ENCODE results near the gene ARHGEF11. TPM values are rescaled to one million over a fixed set of nuclear protein-coding genes. Genes with fewer than 3 reads are reported as not detected.

The ARHGEF11 gene
- total and polyA plus RNA-seq, 2 of the 4 experiments (the other 2 are of a cell fraction), result 16.8 to 17.2 TPM

DNA sequence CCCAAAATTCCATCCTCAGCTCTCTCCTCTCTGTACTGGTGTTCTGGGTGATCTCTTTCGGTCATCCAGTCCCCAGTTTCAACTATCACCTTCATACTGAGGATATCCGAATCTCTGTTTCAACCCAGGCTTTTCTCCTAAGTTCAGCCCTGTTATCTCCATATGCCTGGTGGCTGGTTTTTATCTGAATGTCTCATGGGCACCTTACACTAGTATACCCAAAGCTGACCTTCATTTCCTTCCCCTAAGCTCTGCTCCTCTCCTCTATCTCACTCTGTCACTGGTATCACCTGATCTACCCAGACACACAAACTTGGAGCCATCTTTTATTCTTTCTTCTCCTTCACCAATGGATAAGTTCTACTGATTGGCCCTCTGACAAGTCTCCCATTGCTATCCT lies 72.1 kb downstream of the ARHGEF11 start:
- H3K4ac ChIP-seq (ENCODE audit: low read depth, low read length), result no peak overlapping the region
- no peak overlapping the region for H3K18ac ChIP-seq (ENCODE audit: low read depth, low read length)
- H2BK15ac ChIP-seq (ENCODE audit: low read depth, low read length), result no peak overlapping the region
- POLR2A ChIA-PET (ENCODE audit: unreplicated experiment), result no interaction called here
- H3K79me1 ChIP-seq (ENCODE audit: low read depth in 1 of 2, low read length in 2 of 2), result no peaks in the 10 kb centered on the region
- no peaks in the 10 kb centered on the region for H4K20me1 ChIP-seq (ENCODE audit: insufficient read depth, low read length)
- no peak overlapping the region for H2BK5ac ChIP-seq (ENCODE audit: low read depth, low read length, poor library complexity, severe bottlenecking)
- intact Hi-C loops (cut with micrococcal nuclease) (no loop called here), dilution Hi-C loops (cut with HindIII; ENCODE audit: low sequenced_read_pairs, unreplicated experiment) (no loop called here), in situ Hi-C loops (cut with MboI; ENCODE audit: low sequenced_read_pairs) (no loop called here)
- no peak overlapping the region for H2AK9ac ChIP-seq (replicated peaks; ENCODE audit: low read depth, low read length, poor library complexity)
- H3K4me2 ChIP-seq (ENCODE audit: low read depth, low read length), result no peak overlapping the region
- no peak overlapping the region for H3K27ac ChIP-seq (ENCODE audit: insufficient read depth, low read length)
- no peak overlapping the region for H2AFZ ChIP-seq (replicated peaks; ENCODE audit: low read length, poor library complexity)
- H3K9me1 ChIP-seq (ENCODE audit: insufficient read depth, low read length), result peaks cover 2% of the 10 kb centered on the region; the same call in 1 of the 2 replicates
- peaks cover 37% of the 10 kb centered on the region for H3K36me3 ChIP-seq (ENCODE audit: control insufficient read depth, insufficient read depth, low read length)
- DNase-seq, result no peak
- H4K8ac ChIP-seq (ENCODE audit: low read depth in 2 of 2, low read length in 2 of 2), result no peak overlapping the region
- no peak overlapping the region for H3K14ac ChIP-seq (replicated peaks; ENCODE audit: low read depth, low read length)
- 80% methylated on average over 1 of the region's 2 CpGs; no CpG with 5 or more reads in 1 of the 2 experiments for WGBS, 2 experiments (ENCODE audit: extremely low coverage in 2 of 2, insufficient read length in 1 of 2)
- H3K9me3 ChIP-seq (ENCODE audit: control insufficient read depth, insufficient read depth, low read length), result no peaks in the 10 kb centered on the region
- no peaks in the 10 kb centered on the region for H3K27me3 ChIP-seq (ENCODE audit: control insufficient read depth, insufficient read depth, low read length)
- no peak overlapping the region for H3K4me3 ChIP-seq (ENCODE audit: insufficient read depth, low read depth, low read length)
- no peaks in the 10 kb centered on the region for H3K4me1 ChIP-seq (ENCODE audit: control insufficient read depth, insufficient read depth, low read length)
- no peak overlapping the region for H2BK120ac ChIP-seq (ENCODE audit: low read depth, low read length)
- ATAC-seq (ENCODE audit: low read depth), result no peak
- no peak overlapping the region for H3K9ac ChIP-seq (ENCODE audit: low read depth, low read length)
- no TSS peak for BruUV-seq (replicated peaks)
- H3K56ac ChIP-seq (ENCODE audit: extremely low read depth, insufficient read depth, low read length), result no peak overlapping the region
- no peak overlapping the region for H2AK5ac ChIP-seq (ENCODE audit: low read depth, low read length)
- no peak overlapping the region for H4K91ac ChIP-seq (ENCODE audit: insufficient read depth, low read depth, low read length)
- TF ChIP-seq CHD1 (IDR thresholded peaks at IDR 0.05; ENCODE audit: low read depth, low read length) (no peak), ELK1 (IDR thresholded peaks at IDR 0.05; ENCODE audit: borderline replicate concordance, low read depth, low read length) (no peak), MAFK (IDR thresholded peaks at IDR 0.05; ENCODE audit: low read depth, low read length) (no peak)
- CTCF ChIA-PET, result no interaction called here
- H4K5ac ChIP-seq (ENCODE audit: low read depth, low read length), result no peak overlapping the region
- no peak overlapping the region for H2BK20ac ChIP-seq (ENCODE audit: low read depth, low read length)
- no peak overlapping the region for H3K23ac ChIP-seq (ENCODE audit: low read depth, low read length)

Measured in IMR-90 (cell line).